HG03108 (cell line): ENCODE results near the gene ANGPTL8.

Source experiments
- ATAC-seq: cut with Tn5 transposase; IDR thresholded peaks from one replicate; pipeline ENCODE4 v1.9.1; 2021; ENCODE audit warnings: moderate library complexity; ENCODE audit not compliant: unreplicated experiment

Gene ANGPTL8

DNA sequence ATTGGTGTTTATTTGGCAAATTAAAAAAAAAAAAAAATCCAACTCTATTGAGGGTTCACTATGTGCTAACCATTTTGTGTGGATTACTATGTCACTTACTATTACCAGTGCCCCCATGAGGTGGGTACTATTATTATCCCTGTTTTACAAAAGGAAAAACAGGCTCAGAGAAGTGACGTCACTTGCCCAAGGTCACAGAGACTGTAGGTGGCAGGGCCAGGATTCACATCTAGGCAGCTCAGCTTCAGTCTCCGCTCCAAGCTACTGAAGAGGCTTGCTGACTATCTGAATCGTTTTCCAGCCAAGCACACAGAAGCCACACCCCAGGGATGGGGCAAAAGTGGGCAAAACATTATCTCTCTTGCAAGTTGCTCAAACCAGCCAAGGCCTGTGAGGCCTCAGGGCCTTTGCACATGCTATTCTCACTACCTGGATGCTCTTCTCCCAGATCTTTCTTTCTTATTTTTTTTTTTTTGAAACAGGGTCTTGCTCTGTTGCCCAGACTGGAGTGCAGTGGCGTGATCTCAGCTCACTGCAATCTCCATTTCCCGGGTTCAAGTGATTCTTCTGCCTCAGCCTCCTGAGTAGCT is 4.8 kb upstream of the ANGPTL8 start:
- ATAC-seq, result no peak

DNA sequence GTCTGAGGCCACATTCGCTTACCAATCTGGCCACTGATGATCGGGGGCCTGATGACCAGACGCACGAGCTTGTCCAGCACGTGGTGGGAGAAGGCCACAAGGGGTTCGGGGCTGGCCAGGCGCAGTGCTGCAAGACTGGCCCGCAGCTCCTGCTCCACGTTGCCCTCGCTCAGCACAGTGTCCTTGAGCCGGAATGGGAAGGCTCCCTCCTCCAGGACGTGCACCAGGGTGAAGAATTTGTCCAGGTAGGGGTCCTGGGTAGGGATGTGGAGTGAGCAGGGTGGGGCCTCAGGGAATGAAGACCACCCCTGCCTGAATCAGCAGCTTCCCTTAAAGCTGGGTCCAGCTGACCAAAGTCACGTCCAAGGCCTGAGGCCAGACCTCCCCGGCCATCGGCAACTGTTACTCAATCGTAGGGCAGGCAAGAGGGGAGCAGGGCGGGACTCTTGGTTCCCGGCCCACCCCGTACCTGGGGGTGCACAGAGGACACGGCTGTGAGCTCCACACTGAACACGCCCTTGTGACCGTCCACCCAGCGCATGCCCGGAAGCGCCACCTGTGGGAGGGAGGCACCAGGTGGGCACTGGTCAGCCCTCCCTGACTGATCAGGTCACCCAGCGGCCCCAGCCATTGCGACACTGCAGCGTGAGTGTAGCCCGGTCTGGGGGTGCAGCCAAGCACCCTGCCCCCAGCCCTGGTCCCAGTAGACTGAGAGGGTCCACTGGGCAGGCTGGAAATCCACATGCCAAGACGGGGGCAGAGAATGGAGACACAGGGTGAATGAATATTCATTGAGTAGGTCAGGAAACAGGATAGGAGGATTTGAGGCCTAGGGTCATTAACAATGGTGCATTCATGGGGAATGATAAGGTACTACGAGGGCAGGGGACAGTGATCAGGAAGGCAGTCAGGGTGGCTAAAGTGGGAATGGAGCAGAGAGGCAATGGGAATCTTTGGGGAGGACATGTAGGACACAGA is 2.8 kb upstream of the ANGPTL8 start:
- no peak for ATAC-seq

DNA sequence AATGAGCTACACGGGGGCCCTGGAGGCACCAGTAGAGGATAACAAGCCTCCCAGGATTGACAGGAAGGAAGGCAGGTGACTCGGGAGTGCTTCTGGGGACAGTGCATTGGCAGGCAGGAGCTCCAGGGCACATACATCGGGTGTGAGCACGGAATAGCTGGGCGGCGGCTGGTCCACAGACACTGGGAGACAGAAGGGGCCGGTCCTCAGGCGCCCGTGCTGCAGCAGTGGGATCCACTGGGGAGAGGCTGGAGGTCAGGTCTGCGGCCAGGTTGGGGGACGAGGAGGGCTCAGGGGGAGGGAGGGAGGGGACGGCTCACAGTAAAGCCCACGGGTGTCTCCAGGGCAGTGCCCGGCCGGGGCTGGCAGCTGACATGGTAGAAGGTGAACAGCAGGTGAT is 2.1 kb upstream of the ANGPTL8 start:
- no peak for ATAC-seq

DNA sequence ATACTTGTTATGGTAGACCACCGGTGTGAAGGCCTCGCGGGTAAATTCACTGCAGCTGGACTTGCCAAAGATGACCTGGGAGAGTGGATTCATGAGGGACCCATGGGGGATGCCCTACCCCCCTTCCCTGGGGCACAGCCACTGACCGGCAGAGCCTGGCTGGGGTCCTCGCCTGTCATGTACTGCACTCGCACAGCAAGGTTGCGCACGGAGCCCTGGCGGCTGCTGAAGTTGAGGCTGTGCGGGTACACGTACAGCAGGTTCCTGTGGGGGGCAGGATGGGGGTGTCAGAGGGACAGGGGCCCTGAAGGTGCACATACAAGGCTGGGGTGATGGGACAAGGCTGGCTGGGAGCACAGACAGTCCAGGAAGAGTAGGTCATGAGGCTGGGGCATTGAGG is 1.4 kb upstream of the ANGPTL8 start:
- ATAC-seq, result no peak

DNA sequence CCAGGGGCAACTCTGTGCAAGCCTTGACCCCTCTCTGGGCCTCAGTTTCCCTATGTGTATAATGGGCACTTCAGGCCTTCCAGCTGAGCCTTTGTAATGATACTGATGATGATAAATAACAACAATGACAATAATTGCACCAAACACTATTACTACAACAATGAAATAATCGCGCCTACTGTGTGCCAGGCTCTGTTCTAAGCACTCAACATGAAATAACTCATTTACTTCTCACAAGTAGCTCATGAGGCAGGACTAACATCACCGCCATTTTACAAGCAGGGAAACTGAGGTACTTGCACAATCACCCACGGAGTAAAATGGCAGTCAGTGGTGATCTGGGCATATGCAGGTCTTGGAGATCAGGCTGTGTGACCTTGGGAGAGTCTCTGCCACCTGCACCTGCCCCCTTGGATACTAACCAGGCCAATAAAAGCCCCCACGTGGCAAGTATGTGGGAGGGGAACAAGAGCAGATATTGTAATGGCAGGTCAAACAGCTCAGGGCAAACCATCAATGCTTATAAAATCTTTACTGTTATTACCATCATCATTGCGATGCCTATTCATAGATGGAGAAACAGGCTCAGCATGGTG is 540 bp upstream of the ANGPTL8 start:
- no peak for ATAC-seq

DNA sequence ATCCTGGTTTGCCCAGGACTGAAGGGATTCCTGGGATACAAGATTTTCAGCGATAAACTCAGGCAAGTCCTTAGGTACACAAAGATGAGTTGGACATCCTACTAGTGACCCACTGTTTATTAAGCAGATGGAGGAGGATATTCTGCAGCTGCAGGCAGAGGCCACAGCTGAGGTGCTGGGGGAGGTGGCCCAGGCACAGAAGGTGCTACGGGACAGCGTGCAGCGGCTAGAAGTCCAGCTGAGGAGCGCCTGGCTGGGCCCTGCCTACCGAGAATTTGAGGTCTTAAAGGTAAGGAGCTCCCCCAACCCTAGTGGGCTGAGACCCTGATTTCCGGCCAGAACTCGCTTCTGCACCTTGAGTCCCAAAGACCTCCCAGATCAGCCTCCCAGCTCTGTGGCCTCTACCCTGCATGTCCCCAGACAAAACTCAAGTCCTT is 607 bp downstream of the ANGPTL8 start:
- no peak for ATAC-seq

DNA sequence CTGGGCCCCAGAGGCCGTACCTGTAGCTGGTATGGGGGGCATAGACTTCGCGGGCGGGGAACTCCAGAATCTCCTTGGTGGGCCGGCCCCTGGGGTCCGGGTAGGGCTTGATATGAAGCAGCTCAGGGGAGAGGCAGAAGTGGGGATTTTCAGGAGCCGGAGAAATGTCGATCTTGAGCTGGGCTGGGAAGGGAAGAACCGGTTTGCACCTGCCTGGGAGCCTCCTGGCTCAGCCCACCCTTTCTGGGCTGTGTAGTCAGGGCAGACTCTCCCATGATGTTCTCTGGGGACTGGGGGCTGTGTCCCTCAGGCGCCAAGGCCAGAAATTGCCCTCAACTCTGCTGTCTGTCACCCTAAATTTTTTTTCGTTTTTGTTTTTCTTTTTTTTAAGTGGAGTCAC is 2.6 kb downstream of the ANGPTL8 start:
- ATAC-seq, result no peak

DNA sequence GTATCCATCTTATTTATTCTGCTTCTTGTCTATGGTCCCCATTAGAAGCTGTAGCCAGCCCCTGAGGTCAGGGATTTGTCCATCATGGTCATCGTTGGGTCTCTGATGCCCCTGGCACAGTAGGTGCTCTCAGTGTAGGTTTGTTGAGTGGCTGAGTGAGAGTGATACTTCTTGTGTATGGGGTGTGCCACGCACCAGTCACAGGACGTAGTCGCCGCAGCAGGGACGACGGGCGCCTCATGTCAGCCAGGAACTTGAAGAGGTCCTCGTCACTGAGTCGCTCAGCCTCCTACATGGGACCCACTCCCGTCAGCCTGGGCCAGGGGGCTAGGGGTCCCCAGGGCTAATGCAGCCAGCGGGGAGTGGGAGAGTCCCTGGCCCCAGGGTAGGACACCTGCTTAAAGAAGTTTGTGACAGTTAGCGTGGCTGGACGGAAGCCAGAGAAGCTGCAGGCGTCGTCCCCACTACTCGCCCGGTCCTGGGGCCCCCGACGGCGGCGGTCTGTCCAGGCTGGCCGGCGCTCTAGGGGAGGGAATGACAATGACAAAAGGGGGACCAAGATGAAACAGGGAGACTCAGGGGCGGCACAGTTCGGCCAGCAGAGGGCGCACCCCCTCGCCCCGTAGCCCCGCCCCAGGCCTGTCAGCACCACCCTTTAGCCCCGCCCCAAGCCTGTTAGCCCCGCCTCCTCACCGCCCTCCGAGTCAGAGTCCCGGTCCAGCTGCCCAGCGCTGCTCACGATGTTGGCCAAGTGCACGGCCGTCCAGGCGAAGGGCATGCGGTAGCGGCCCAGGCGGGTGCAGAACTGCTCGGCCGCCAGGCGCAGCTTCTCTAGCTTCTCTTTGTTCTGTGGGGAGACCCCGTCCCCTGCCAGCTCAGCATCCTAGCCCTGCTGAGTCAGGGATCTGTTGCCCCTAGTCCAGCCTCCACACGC is 3.7 kb downstream of the ANGPTL8 start:
- no peak for ATAC-seq

DNA sequence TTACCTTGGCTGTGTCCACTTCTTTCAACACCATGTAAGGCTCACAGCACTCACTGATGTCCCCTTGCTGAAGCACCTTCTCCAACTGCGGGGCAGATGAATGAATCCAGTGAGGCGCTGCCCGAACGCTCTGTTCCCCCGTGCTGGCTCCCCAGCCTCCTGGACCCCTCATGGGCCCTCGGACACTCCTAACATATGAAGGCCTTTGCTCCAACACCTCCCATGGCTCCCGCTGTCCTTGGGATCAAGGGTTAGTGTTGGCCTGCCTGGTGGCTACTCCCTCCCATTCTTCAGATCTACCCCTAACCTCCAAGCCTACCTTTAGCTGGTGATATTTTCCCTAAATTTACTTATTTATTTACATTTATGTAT is 4.4 kb downstream of the ANGPTL8 start:
- ATAC-seq, result no peak

DNA sequence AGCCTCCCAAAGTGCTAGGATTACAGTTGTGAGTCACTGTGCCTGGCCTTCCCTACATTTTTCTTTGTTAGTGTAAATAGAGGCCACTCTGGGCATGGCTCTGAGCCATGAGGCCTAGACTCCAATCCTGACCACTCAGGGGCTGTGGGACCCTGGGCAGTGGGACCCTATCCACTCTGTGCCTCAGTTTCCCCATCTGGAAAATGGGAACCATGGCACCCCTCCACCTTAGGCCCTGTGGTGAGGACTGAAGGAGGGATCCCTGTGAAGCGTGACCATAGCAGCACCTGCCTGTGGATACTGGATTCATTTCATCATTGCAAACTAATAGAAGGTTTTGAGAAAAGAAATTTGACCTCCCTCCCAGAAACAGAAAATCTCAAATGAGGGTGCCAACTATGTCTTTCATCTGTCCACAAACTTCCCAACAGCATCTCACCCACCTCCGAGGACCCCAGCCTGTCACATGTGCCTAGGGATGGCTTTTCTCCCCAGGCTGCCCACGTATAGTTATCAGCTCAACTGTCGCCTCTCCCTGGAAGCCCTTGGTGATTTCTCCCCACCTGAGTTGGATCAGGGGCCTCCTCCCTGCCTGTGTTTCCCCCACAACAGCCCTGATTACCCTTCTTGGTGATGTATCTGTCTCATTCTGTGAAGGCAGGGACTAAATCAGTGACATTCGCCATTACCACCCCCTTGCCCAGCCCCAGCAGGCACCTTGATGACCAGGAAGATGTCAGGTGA is 5.6 kb downstream of the ANGPTL8 start:
- ATAC-seq, result no peak

DNA sequence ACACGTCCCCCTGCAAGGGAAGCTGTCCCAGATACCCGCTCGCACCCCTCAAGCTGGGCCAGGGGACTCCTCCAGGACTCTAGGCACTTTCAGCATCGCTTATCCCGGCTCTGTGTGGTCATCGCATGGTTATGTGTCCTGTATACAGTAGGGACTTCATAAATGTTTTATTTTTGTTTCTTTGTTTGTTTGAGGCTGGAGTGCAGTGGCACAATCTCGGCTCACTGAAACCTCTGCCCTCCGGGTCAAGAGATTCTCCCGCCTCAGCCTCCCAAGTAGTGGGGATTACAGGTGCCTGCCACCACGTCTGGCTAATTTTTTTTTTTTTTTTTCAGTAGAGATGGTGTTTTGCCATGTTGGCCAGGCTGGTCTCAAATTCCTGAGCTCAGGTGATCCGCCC is 7.5 kb downstream of the ANGPTL8 start:
- ATAC-seq, result no peak

DNA sequence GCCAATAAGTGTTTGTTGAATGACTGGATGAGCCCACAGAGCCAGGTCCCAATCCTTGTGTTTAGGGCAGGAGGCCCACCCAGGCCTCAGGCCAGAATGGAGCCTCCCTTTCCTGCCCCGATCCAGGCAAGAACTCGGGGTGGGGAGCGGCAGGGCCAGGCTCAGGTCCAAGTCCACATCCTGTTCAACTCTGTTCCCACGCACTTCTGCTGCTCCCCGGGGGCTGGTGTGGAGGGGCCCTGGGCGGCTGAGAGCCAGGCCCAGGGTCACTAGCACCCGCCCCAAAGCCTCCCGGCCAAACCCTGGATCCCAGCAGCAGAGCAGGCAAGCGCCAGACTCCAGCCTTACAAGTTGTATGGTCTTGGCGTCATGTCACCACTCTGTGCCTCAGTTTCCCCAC is 8.0 kb downstream of the ANGPTL8 start:
- no peak for ATAC-seq

DNA sequence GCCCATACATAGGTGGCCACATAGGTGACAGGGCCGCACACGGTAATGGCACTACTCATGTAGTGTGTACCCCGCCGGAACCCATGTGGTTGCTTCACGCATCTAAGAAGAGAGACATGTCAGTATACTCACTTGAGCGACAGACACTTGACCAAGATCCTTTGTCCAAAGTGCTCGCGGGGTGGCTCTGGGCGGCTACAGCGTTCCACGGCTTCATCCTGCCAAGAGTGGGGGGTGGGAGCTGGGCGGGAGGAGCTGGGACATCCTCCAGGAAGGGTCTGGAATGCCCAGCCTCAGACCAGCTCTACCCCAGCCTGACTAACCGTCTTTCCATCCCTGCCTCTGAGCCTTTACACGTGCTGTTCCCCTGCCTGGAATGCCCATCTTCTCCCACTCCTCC is 8.5 kb downstream of the ANGPTL8 start:
- ATAC-seq, result no peak

DNA sequence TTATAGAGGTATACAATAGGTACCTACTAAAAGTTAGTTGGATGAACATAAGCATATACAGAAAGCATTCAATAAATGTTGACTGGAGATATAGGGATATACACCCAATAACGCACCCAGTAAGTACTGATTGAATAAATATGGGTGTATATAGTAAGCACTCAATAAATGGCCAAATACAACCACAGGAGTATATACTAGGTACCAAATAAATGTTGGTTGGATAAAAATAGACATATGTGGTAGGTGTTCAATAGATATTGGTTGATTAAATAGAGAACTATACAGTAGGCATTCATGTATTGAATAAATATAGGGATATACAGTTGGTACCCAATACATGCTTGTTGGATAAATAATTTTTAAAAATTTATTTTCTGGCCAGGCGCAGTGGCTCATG is 9.4 kb downstream of the ANGPTL8 start:
- ATAC-seq, result no peak

DNA sequence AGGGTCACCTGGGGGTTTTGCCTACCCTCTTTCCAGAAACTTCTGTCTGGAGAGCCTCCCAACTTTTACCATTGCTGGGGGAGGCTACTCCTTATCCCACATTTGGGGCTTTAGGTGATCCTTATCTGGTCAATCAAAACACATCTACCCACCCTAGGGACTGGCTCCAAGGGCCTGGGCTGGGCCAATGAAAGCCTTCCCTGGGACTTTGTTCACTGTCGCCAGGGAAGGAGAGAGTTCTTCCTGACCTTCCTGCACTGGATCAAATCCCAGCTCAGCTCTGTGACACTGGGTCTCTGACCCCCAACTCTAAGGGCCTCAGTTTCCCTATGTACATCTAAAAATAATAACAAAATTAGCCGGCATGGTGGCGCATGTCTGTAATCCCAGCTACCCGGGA is 11.8 kb downstream of the ANGPTL8 start:
- ATAC-seq, result no peak

DNA sequence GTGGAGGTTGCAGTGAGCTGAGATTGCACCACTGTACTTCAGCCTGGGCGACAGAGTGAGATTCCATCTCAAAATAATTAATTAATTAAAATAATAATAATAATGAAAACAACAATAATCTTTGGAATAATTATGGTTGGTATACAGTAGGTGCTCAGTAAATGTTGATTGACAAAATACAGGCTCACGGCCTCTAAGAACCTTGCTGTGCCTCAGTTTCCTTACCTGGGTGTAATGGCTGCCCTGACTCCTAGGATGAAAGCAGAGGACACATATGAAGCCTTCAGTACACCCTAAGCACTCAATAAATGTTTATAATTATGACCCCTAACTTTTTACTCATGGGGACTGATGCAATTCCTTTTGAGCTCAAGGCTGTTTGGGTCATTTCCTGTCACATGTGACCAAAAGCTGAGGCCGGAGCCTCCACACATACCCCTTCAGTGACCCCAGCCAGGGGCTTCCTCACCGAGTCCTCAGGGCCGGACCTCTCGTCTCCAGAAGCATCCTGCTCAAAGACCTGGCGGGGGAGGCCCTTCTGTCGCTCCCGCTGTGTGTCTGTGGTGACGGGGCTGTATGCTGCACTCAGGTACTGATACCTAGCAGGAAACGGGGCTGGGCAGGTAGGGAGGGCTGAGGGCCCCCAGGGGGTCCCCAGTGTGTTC is 12.4 kb downstream of the ANGPTL8 start:
- no peak for ATAC-seq

DNA sequence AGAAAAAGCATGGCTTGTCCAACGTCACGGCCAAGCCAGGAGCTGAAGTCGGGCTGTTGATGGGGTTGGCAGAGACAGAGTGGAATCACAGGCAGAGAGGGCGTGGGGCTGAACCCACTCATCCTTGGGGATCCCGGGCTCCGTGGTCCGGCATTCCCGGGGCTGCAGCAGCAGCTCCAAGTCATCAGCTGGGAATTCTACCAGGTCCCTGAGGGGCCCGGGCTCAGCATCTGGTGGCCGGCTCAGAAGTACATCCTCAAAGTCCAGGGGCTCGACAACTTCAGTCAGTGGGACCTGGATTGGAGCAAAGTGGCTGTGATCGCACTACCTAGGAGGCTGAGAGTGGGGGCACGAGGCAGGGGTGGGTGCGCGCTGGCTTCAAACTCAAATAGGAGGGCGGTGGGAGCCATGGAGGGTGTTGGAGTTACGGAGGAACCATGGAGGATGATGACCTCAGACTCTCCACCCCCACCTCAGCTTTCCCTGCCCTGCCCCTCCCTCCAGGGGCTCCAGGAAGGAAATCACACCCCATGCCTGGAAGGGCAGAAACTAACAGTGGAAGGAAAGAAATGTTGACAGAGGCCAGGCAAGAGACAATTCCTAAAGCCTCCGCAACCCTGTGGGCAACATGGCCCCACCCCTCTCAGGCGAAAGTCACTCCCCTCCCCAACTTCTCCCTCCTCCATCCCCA is 13.4 kb downstream of the ANGPTL8 start:
- no peak for ATAC-seq

DNA sequence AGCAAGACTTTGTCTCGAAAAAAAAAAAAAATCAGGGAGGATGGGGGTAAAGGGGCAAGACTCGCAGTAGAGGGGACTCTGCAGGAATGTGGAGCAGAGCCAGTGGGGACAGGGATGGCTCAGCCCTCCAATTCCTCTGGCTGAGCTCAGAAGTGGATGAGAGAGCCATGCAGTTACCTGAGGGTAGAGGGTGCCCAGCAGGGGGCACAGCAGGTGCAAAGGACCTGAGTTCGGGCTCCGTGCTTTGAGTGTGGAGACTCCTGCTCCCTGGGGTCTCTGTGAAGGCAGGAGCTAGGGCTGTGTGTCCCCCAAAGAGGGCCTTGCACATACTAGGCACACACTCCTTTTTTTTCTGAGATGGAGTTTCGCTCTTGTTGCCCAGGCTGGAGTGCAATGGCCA is 15.2 kb downstream of the ANGPTL8 start:
- ATAC-seq, result no peak

DNA sequence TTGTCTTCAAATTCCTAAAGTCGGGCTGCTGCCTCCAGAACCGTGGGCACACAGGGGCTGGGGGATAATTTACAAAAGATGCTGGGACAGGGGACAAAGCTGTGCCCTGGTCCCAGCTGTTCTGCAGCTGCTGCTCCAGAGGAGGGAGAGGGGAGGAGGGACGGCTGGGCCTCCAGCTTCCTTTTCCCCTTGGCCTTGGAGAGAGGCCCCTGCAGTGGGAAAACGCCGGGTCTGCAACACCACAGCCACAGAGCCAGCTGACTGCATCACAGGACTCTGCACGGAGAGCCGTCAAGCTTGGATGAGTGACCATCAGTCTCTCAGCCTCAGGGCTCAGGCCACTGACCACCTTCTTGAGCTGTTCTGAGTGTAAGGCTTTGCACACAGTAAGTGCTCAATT is 16.8 kb downstream of the ANGPTL8 start:
- ATAC-seq, result no peak
